Measurements from ENCODE around the gene TTC12. TPM values are rescaled to one million over a fixed set of nuclear protein-coding genes. Genes with fewer than 3 reads are reported as not detected.

Gene TTC12
- polyA plus RNA-seq, 6 donors from 2014 or later = 7.4 to 13.3 (median 10.5) TPM

DNA sequence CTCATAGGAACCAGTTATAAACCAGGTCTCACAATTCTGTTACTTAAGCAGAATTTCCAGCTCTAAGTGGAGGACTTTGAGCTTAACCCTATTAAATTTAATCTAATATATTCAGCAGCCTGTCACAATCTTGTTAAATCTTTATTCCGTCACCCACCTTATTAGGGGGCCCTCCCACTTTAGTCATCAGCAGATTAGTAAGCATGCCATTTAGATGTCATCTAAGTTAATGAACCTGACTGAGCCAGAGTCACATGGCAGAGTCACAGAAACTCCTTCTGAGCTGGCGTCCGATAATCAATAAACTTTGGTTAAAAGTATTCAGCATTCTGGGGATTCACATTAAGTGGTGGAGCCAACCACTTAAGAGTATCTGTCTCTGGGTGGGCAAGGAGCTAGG is 35.1 kb downstream of the TTC12 start:
- H3K27ac Mint-ChIP-seq = no peak overlapping the region
- H3K27me3 Mint-ChIP-seq = no peaks in the 10 kb centered on the region
- no peak for DNase-seq
- no peak overlapping the region for H3K4me3 Mint-ChIP-seq
- peaks cover 0 to 8% (median 6%) of the 10 kb centered on the region in 7 donors for H3K9me3 Mint-ChIP-seq
- no peaks in the 10 kb centered on the region for H3K4me1 Mint-ChIP-seq
- peaks cover 40 to 59% of the 10 kb centered on the region in 2 donors for H3K36me3 Mint-ChIP-seq
- no peak for ATAC-seq (ENCODE audit: low read depth in 2 of 2)

DNA sequence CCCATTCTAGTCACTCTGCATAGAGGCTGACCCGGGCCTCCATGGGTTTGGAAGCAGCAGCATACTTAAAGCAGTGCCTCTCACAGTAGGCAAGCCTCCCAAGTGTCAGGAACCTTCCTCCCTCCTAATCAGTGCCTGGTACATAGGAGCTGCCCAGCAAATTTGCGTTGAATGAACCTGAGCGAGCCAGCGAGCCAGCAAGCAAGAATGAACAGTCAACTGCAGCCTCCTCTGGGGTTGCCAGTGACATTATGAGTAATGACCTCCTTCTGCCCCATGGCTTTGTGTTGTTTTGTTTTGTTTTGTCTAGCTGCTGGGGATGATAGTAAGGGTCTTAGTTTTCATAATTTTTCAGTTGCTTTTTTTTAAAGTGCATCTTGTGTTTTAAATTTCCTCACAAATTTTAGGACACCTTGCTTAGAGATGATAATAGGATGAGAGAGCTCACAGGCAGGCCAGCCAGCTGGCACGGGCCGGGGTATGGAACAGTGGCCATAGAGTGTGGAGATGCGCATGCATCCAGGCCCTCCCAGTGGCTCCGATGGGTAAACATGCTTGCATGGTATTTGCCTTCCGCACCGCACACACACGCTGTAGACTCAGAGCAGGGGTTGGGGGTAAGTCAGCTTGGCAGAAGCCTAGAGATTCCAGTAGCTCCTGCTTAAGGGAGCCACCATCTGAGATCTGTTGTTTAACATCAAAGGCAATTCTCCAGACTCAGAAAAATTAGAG is 36.1 kb downstream of the TTC12 start:
- no peak for DNase-seq
- Mint-ChIP-seq H3K4me1 (no peaks in the 10 kb centered on the region), H3K9me3 (peaks cover 0 to 17% (median 16%) of the 10 kb centered on the region in 7 donors), H3K4me3 (peak overlapping the region in 1 of 8 donors; percentile 61), H3K27ac (no peak overlapping the region), H3K36me3 (peaks cover 47 to 64% of the 10 kb centered on the region in 2 donors), H3K27me3 (no peaks in the 10 kb centered on the region)
- no peak for ATAC-seq (ENCODE audit: low read depth in 2 of 2)

DNA sequence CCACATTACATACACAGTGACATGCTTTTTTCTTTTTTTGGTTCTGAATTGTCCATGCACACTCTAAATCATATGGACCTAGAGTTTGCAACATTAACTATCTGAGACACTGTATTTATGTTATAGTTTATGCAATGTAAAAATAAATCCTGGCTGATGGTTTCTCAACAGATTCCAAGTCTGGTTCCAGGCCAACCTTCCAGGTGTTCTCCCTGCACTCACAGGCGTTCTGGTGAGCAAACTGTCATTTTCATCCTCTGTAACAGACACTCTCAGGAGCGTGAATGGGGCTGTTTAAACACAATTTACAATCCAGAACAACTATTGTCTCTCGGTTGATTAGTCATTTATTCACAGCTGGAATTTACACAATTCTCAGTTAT is 36.7 kb downstream of the TTC12 start:
- Mint-ChIP-seq H3K4me3 (no peak overlapping the region), H3K27me3 (no peaks in the 10 kb centered on the region), H3K4me1 (no peaks in the 10 kb centered on the region), H3K27ac (no peak overlapping the region), H3K9me3 (peaks cover 3 to 22% (median 22%) of the 10 kb centered on the region in 7 donors), H3K36me3 (peaks cover 53 to 69% of the 10 kb centered on the region in 2 donors)
- ATAC-seq (ENCODE audit: low read depth in 2 of 2) (no peak), DNase-seq (no peak)

DNA sequence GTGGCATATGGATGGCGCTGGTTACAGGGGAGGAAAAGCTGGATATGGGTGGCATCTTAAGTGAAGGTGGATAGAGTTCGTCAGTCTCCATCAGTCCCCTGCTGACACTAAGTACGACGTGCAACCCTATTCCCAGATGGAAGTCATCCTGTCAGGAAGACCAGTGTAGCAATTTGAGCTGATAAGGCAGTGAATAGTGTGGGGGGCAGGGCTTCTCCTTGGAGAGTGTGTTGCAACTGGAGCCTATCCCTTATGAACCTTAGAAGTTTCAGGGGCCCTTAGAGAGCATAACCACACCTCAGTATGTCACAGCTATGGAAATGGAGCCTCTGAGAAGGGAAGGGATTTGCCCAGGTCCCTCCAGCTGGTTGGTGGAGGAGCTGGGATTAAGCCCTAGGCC is 37.1 kb downstream of the TTC12 start:
- H3K27ac Mint-ChIP-seq = no peak overlapping the region
- DNase-seq (no peak), ATAC-seq (ENCODE audit: low read depth in 2 of 2) (no peak)
- H3K4me3 Mint-ChIP-seq = no peak overlapping the region
- H3K36me3 Mint-ChIP-seq = peaks cover 57 to 74% of the 10 kb centered on the region in 2 donors
- H3K27me3 Mint-ChIP-seq = no peaks in the 10 kb centered on the region
- H3K4me1 Mint-ChIP-seq = no peaks in the 10 kb centered on the region
- peaks cover 7 to 26% (median 26%) of the 10 kb centered on the region in 7 donors for H3K9me3 Mint-ChIP-seq

DNA sequence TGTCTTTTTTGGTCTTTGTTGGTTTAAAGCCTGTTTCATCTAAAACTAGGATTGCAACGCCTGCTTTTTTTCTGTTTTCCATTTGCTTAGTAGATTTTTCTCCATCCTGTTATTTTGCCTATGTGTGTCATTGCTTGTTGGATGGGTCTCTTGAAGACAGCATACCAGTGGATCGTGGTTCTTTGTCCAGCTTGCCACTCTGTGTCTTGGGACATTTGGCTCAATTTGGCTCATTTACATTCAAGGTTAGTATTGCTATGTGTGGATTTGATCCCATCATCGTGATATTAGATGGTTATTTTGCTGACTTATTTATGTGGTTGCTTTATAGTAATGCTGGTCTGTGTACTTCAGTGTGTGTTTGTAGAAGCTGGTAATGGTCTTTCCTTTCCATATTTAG is 41.8 kb downstream of the TTC12 start:
- Mint-ChIP-seq H3K36me3 (peaks cover 78 to 89% of the 10 kb centered on the region in 2 donors), H3K27ac (no peak overlapping the region)
- no peak for DNase-seq

DNA sequence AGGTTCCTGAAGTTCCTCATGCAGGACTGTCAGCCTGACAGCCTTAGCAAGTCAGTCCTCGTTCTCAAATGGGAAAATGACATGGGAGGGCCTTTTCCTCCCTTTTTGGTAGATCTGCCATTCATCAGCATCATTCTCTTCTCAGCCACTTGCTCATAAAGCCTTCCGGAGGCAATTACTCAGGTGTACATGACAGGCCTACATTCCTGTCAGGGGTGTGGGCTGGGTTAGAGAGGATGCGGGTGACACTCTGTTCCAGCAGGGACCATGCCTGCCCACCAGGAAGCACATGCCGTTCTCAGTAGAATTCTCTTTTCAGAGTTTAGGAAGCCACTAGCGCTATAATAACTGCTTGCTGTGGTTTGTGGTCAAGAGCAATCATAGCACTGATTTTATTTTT is 49.0 kb downstream of the TTC12 start:
- DNase-seq = no peak
- ATAC-seq (ENCODE audit: low read depth in 2 of 2) = no peak
- Mint-ChIP-seq H3K27ac (peak overlapping the region in 1 of 6 donors; percentile 12), H3K4me1 (no peaks in the 10 kb centered on the region), H3K9me3 (no peaks in the 10 kb centered on the region), H3K27me3 (peaks cover 0 to 2% (median 0%) of the 10 kb centered on the region in 3 donors), H3K36me3 (peaks cover 29 to 55% of the 10 kb centered on the region in 2 donors), H3K4me3 (no peak overlapping the region)

More for the DNA sequence above, 41.8 kb downstream of the TTC12 start:
- Mint-ChIP-seq H3K9me3 (peaks cover 12 to 39% (median 34%) of the 10 kb centered on the region in 7 donors), H3K27me3 (no peaks in the 10 kb centered on the region), H3K4me3 (no peak overlapping the region), H3K4me1 (no peaks in the 10 kb centered on the region)
- ATAC-seq (ENCODE audit: low read depth in 2 of 2) = no peak

DNA sequence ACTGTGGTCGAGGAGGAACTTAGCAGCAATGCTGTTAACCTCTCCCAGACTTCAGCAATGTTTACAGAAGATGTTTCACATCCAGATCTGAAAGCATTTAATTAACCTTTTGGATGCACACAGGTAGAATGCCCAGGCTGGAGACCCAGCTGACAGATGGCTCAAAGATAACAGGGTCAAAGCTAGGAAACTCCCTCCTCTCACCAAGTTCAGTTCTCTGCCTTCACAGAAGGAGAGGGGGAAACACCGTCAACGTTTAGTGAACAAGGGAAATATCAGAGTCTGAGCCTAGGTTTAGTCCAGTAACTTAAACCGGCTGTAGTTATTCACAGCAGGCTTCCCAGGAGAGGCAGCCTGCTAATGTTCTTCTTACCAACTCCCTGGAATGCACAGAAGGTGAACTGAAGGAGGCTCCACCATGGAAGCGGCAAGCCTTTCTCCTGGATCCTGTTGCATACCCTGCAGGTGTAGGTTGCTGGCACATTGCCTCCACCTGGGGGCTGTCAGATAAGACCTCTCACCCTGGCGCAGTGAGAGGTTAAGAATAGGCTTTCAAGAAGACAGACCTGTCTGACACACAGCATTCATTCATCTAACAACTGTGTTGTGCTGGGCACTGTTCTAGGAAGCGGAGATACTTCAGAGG is 49.7 kb downstream of the TTC12 start:
- Mint-ChIP-seq H3K27ac (no peak overlapping the region), H3K9me3 (no peaks in the 10 kb centered on the region), H3K36me3 (peaks cover 27 to 48% of the 10 kb centered on the region in 2 donors), H3K4me3 (no peak overlapping the region), H3K4me1 (no peaks in the 10 kb centered on the region), H3K27me3 (peaks cover 0 to 5% (median 0%) of the 10 kb centered on the region in 3 donors)
- DNase-seq (no peak), ATAC-seq (ENCODE audit: low read depth in 2 of 2) (no peak)

DNA sequence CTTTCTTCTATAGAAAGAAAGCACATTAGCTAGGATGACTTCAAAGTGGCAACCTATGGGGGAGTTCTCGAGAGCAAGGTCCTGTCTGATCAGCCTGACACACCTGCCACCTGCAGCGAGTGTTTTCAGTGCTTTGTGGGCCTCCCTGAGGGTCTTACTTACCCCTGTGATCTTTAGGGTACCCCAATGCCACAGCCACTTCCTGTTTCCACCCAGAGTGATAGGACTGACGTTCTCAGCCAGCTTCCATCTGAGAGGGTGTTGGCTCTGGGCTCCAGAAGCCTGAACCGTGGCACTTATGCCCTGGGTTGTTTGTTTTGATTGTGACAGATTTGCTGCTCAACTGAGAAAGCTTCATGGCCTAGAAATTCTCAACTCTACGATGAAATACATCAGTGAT is 51.5 kb downstream of the TTC12 start:
- DNase-seq (no peak), ATAC-seq (ENCODE audit: low read depth in 2 of 2) (no peak)
- Mint-ChIP-seq H3K4me3 (no peak overlapping the region), H3K9me3 (no peaks in the 10 kb centered on the region), H3K36me3 (peaks cover 17 to 37% of the 10 kb centered on the region in 2 donors), H3K27me3 (peaks cover 0 to 5% (median 0%) of the 10 kb centered on the region in 3 donors), H3K4me1 (no peaks in the 10 kb centered on the region), H3K27ac (peak overlapping the region in 1 of 6 donors; percentile 26)

DNA sequence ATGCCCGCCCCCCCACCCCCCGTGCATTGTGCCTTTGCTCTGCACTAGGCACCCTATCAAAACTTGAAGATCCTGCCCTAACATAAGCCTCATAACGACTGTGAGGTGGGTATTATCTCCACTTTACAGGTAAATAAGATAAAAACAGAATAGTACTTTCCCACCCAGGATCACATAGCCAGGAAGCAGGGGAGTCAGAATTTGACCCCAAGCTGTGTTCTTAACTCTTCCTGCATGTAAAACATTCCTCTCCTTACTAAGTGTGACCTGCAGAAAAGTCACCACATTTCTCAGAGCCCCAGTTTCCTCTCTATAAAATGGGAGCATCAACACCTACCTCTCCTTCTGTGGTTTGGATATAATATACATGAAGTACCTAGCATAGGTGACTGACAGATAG is 55.0 kb downstream of the TTC12 start:
- H3K36me3 Mint-ChIP-seq = peaks cover 23 to 27% of the 10 kb centered on the region in 2 donors
- DNase-seq = no peak
- no peaks in the 10 kb centered on the region for H3K9me3 Mint-ChIP-seq
- H3K27me3 Mint-ChIP-seq = peaks cover 0 to 5% (median 0%) of the 10 kb centered on the region in 3 donors
- no peak overlapping the region for H3K27ac Mint-ChIP-seq
- no peak overlapping the region for H3K4me3 Mint-ChIP-seq
- H3K4me1 Mint-ChIP-seq = no peaks in the 10 kb centered on the region
- no peak for ATAC-seq (ENCODE audit: low read depth in 2 of 2)

DNA sequence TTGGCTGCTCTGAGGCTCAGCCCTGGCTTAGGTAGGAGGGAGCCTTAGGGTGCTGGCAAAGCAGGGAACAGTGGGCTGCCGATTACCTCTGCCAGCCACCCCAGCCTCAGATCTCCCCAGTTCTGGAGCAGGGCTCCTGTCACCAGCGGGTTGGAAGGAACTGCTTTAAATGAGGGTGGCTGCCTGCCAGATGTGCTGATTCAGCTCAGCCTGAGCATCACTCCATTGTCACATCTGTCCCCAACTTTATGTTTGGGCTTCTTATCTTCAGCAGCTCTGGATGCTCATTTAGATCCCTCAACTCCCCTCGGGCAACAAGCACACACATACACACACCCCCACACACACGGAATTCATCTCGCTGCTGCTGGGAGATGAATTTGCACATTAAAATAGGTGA is 56.3 kb downstream of the TTC12 start:
- Mint-ChIP-seq H3K4me3 (no peak overlapping the region), H3K4me1 (peaks cover 5% of the 10 kb centered on the region in 3 donors), H3K27ac (peak overlapping the region in 1 of 6 donors; percentile 71), H3K9me3 (peaks cover 0 to 3% (median 0%) of the 10 kb centered on the region in 7 donors), H3K27me3 (peaks cover 0 to 5% (median 0%) of the 10 kb centered on the region in 3 donors), H3K36me3 (peaks cover 23 to 25% of the 10 kb centered on the region in 2 donors)
- ATAC-seq (ENCODE audit: low read depth in 2 of 2) (no peak), DNase-seq (no peak)

DNA sequence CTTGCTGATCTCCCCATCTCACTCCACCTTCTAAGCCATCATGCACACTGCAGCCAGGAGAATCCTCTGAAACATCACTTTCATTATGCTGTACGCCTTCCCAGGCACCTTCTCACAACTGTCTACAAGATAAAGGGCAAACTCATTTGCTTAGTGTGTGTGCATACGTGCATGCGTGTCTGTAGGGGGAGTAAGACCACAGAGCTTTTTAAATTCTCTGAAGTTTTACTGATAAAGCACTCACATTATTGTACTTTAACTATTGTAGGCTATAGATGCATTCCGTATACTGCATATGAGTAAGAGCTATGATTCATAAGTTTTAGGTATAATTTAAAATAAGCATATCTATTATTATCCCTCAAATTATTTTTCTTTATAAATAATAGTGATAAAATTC is 57.9 kb downstream of the TTC12 start:
- DNase-seq = no peak
- Mint-ChIP-seq H3K36me3 (peaks cover 17 to 20% of the 10 kb centered on the region in 2 donors), H3K9me3 (peaks cover 0 to 3% (median 0%) of the 10 kb centered on the region in 7 donors), H3K4me3 (no peak overlapping the region), H3K27ac (peak overlapping the region in 2 of 6 donors; percentile 12 to 79), H3K27me3 (peaks cover 0 to 5% (median 0%) of the 10 kb centered on the region in 3 donors), H3K4me1 (peaks cover 17 to 22% (median 20%) of the 10 kb centered on the region in 3 donors)
- no peak for ATAC-seq (ENCODE audit: low read depth in 2 of 2)

DNA sequence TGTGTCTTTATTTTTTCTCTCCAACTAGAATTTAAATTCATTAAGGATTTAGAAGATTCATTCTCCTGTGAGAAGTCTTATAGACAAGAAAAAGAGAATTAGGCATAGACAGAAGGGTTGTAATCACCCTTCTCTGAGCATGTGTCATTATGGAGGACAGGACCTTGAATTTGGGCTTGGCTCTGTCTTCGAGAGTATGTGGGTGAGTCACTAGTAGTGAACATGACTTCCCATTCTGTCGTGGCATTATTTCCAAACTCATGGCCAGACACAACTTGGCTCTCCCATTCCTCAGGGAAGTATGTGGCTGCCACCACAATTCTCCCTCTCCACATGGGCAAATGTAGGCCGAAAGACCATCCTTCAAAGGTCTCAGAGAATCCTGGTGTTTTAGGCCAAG is 58.9 kb downstream of the TTC12 start:
- peaks cover 16 to 21% of the 10 kb centered on the region in 2 donors for H3K36me3 Mint-ChIP-seq

DNA sequence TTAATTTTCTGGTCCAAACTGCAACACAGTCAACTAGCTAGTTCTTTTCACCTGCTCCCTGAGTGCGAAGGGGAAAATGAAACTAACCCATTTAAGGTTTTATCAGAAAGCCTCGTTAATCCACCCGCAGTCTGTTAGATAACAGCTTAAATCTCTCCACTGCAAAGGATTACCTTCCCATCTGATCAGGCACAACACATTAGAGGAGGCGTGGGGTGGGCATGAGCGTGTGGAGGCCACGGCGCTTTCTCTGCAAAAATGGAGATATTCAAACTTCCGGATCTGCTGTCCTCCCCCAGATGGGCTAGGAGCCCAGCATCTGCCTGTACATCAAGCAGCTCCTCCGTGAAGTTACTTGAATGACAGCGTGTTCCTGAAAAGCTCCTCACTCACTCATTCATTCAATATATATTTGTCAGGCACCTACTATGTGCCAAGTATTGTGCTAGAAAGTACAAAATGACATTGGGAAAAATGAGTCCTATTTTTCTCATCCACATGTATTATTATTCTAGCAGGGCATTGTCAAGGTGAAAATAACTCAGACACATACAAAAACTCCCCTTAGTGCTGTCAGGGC is 59.7 kb downstream of the TTC12 start:
- H3K9me3 Mint-ChIP-seq = peaks cover 0 to 3% (median 0%) of the 10 kb centered on the region in 7 donors
- no peak overlapping the region for H3K4me3 Mint-ChIP-seq
- peaks cover 16% of the 10 kb centered on the region in 2 donors for H3K36me3 Mint-ChIP-seq
- H3K27ac Mint-ChIP-seq = peak overlapping the region in 4 of 6 donors; percentile 18 to 95 (median 66)
- no peaks in the 10 kb centered on the region for H3K27me3 Mint-ChIP-seq
- peaks cover 20 to 31% (median 22%) of the 10 kb centered on the region in 3 donors for H3K4me1 Mint-ChIP-seq
- DNase-seq = no peak
- no peak for ATAC-seq (ENCODE audit: low read depth in 2 of 2)

More for the DNA sequence above, 58.9 kb downstream of the TTC12 start:
- Mint-ChIP-seq H3K4me1 (peaks cover 20 to 31% (median 22%) of the 10 kb centered on the region in 3 donors), H3K27me3 (peaks cover 0 to 5% (median 0%) of the 10 kb centered on the region in 3 donors), H3K27ac (peak overlapping the region in 2 of 6 donors; percentile 39 to 95), H3K4me3 (no peak overlapping the region), H3K9me3 (peaks cover 0 to 3% (median 0%) of the 10 kb centered on the region in 7 donors)
- ATAC-seq (ENCODE audit: low read depth in 2 of 2) = no peak
- DNase-seq = no peak

All from naive B cell (primary cell).